NCI-H1417 (cell line): ENCODE data around the gene INIP.

Source experiments
- DNase-seq, 3 experiments: peaks; one replicate each; lab custom pipeline; 2025; lab: John Stamatoyannopoulos, UW

INIP gene, protein sequence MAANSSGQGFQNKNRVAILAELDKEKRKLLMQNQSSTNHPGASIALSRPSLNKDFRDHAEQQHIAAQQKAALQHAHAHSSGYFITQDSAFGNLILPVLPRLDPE

DNA sequence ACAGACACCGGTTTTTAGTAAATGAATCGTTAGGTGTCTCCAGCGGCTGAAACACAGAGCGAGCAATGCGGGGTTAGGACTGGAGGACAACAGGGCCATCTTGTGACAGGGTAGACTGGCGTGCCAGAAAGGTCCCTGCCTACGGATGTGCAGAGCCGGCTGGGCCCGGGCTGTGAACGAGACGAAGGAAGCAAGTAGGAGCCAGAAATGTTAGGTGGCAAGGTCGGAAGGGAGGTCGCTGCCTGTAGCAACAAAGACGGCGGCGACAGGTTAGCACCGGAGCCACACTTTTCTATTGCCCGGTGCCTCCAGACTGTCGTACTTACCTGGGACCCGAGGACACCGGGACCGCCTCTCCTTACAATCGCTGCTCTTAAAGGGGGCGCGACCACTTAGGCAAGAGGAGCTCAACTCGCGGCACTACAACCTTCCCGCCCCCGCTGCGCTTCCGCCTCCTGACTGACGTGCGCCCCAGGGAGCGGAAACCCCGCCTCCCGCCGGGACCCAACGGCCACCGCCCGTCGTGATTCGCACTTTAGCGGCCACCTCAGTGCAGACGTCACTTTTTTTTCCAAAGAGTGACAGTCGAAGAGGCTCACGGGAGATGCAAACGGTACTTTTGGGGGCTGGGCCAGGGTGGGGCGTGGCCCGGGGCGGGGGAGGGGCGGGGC, at the start of gene INIP:
Gene INIP, minus strand, starts transcription at position 457 of the 671 bp plus-strand sequence. CDS start 1,632 bp downstream, outside the sequence.
- DNase-seq = peak; percentile 93 to 99 (median 98)

DNA sequence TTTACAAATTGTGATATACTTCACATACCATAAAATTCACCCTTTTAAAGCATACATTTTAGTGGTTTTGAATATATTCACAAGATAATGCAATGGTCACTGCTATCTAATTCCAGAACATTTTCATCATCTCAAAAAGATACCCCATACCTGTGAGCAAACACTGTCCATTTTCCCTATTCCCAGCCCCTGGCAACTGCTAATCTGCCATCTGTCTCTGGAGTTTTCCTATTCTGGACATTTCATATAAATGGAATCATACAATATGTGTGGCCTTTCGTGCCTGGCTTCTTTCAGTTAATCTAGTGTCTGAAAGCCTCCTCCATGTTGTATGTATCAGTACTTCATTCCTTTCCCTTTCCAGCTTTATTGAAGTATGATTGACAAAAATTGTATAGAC, 47.4 kb upstream of the INIP start:
- no peak for DNase-seq

DNA sequence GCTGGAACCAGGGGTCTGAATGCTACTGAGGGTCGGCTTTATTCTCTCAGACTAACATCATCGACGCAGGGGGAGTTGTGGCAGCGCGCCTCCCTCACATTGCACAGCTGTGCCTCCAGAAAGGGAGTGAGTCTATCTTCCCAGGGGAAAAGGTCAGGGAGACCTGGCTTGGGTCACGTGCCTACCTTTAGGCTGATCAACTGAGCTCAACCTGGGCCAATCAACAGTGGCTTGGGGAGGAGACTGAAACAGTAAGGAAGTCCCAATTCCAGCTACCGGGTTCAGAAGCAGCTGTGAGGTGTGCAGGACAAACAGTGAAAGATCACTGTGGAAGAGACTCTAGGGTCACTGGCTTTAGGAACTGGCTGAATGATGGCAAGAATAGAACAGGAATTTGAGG, 46.9 kb upstream of the INIP start:
- no peak for DNase-seq

DNA sequence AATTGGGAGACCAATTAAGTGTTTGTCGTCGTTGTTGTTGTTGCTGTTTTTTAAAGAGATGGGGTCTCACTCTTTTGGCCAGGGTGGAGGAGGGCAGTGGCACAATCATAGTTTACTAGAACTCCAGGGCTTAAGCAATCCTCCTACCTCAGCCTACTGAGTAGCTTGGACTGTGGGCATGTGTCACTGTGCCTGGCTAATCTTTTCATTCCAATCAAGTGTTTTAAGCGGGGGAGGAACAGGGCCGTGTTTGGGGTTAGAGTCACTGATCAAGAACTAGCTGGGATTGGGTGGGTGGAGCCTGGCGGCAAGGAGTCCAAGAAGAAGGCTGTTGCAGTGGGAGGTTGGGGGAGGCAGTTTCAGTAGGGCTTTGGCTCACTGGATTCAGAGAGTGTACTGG, 46.4 kb upstream of the INIP start:
- DNase-seq = no peak

DNA sequence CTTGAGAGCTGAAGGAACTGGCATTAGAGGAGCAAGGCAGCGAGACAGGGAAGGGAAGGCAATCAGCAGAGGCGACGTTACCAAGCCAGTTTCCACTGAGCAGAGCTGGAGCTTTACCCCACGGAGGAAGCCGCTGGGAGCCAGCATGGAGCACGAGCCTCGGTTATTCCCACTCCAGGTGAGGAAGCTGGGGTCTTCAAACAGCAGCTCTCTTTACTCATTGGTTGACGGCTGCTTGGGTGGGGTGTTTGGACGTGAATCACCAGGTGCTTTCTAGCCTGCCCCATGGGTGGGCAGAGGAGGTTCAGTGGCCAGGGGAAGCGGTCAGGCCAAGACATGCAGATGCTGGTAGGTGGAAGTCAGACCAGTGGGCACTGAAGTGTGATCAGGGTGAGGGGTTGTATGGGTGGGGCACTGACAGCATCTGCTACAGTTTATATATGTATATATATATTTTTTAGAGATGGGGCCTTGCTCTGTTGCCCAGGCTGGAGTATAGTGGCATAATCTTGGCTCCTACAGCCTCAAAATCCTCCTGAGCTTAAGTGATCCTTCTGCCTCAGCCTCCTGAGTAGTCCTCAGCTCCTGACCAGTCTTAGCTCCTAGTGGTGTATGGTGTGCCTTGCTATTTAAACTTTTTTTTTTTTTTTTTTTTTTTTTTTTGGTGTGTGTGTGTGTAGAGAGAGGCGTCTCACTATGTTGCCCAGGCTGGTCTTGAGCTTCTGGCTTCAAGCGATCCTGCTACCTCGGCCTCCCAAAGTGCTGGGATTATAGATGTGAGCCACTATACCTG, 45.0 kb upstream of the INIP start:
- DNase-seq = no peak

DNA sequence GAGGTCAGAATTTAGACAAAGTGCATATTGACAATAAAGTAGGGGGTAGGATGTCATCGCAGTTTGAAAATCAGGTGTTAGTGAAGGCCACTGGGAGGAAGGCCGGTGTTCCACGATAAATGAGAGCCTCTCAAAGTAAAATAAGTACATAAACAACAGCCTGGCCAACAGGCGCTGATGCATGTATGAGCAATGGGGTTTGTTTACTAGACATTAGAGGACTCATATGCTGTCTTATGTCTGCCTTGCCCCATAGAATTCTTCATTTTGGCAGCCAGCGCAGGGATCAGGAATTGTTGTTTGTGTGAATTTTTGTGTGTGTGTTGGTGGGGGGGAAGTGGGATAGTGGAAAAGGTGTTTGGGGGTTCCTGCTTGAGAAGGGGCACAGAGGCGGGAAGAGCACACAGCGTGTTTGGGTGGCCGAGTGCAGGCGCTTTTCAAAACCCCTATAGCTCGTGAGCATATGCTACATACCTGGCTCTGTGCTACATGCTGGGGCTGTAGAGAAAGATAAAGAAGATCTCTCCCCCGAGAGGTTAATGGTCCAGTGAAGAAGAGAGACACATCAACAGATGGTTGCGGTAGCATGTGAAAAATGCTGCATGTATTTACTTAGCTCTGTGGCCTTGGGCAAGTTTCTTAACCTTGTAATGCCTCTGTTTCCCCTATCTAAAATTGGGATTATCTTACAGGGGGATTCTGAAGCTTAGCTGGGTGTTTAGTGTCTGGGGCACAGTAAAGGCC, 44.2 kb upstream of the INIP start:
- DNase-seq = no peak

DNA sequence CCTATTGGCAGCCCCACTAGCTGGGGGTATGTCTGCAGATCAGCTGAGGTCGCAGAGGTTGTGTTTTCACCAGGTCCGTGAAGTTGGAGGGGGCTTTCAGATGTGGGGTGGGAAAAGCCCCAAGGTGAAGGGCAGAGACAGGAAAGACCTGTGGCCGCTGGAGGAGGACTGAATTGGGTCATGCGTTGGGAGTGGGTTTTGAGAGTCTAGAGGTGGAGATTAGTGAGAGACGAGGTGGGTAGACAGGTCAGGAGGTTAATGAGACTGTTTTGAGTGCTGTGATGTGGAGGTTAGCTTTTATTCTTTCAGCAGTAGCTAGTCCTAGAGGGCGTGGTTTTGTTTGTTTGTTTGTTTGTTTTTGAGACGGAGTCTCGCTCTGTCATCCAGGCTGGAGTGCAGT, 42.9 kb upstream of the INIP start:
- DNase-seq = no peak

DNA sequence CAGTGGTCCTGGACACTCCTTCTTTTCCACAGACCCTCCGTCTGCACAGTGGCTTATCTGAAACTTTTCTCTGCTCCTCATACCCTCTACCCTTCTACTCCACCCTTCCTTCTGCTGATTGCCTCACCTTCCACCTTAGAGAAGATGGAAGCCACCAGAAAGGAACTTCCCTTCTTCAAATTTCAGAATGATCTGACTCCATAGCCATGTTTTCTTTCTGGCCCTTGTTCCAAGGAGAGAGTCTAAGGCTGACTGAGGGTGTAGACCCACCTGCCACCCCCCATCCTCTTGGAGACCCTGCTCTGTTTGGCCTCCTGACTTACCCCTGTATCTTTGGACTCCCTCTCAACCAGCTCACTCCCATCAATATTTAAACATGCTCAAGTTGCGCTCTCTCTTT, 40.0 kb upstream of the INIP start:
- DNase-seq = no peak

DNA sequence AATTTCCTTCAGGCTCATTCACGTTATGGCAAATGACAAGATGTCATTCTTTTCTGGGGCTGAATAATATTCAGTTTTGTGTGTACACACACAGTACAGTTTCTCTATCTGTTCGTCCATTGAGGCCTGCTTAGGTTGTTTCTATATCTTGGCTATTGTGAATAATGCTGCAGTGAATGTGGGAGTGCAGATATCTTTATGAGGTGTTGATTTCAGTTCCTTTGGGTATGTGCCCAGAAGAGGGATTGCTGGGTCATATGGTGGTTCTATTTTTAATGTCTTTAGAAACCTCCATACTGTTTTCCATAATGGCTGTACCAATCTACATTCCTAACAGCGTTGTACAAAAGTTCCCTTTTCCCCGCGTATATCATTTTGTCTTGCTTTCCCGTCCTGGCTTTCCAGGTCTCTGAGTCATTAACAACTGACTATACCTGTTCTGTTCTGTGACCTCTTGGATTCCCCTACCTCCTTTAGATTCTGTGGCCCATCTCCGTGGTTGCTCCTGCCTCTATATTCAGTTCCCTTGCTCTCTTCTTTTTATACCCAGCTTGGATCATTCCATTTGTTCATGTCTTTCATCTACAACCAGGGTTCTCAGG, 39.5 kb upstream of the INIP start:
- DNase-seq = no peak

DNA sequence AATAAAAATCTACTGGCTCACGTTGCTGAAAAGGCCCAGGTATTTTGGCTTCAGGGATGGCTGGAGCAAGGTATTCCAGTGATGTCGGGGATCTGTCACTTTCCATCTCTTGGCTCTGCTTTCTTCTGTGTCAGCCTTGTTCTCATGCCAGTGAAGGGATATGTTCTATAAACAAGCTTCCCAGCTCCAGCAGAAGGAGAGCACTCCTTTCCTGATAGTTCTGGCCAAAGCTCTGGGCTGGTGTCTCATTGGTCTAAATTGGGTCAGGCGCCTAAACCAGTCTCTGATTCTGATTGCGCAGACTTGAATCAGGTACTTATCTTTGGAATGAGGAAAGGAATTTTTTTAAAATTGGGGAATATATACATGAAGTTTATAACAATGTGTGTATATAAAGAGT, 37.8 kb upstream of the INIP start:
- no peak for DNase-seq

DNA sequence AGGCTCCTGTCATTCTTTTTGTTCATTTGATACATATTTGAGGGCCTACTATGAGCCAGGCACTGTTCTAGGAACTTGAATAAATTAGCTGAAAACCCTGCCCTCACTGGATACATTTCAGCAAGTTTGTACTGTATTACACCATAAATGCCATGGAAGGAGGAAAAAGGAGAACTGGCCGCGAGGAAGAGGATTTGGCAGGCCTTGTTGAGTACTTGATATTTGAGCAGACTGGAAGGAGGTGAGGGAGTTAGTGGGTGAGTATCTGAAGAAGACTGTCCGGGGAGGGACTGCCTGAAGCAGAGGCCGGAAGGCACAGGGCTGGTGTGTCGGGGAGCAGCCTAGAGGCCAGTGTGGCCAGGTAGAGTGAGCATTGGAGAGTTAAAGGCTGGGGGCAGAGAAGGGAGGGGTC, 37.1 kb upstream of the INIP start:
- no peak for DNase-seq

DNA sequence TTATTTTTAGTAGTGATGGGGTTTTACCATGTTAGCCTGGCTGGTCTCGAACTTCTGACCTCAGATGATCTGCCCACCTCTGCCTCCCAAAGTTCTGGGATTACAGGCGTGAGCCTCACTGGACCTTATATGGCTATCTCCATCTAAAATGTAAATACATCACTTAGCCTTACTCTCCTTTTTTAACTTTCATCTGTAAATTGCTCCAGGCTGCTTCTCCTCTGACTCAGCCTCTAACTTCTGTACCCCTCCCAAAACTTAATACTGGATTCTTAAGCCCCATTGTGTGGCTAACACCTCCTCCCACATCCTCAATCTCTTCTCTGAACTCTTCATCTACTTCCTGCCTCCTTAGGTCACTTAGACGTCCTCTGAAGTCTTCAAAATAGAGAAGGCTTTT, 36.7 kb upstream of the INIP start:
- no peak for DNase-seq

DNA sequence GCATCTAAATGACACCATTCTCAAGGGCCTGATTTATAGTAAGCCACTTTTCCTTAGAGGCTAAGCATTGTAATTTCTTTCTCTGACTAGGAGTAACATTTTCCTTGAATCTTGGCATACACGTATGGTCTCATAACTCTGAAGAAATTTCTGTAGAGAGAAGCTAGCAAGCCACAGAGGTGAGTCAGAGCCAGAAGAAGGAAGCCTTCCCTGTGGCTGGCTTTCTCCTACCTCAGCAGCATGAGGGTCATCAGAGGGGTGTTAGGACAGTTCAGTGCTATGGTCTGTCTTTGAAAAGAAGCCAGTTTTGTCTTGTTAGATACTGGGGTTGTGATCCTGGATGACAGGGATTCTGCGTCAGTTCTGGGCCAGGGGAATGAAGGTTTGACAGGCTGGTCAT, 35.8 kb upstream of the INIP start:
- DNase-seq = no peak

DNA sequence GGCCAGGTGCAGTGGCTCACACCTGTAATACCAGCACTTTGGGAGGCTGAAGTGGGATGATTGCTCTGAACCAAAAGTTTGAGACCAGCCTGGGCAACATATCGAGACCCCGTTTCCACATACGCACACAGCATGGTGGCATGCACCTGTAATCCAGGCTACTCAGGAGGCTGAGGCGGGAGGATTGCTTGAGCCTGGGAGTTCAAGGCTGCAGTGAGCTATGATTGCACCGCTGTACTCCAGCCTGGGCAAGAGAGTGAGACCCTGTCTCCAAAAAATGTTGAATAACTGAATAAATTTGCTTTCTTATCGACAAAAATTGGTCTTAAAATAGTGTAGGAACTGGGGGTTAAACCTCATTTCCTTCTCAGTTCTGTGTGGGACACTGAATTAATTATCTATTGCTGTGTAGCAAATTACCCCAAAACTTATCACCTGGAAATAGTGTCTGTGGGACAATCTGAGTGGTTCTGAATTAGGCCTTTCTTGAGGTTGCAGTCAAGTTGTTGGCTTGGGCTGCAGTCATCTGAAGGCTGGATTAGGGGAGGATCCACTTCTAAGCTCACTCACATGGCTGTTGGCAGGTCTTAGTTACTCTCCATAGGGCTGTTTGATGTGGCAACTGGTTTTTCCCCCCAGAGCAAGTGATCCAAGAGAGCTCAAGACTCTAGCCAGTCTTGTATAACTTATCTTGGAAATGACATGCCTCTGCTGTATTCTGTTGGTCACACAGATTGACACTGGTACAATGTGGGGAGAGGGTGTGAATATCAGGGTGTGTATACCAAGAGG, 34.6 kb upstream of the INIP start:
- DNase-seq = no peak

DNA sequence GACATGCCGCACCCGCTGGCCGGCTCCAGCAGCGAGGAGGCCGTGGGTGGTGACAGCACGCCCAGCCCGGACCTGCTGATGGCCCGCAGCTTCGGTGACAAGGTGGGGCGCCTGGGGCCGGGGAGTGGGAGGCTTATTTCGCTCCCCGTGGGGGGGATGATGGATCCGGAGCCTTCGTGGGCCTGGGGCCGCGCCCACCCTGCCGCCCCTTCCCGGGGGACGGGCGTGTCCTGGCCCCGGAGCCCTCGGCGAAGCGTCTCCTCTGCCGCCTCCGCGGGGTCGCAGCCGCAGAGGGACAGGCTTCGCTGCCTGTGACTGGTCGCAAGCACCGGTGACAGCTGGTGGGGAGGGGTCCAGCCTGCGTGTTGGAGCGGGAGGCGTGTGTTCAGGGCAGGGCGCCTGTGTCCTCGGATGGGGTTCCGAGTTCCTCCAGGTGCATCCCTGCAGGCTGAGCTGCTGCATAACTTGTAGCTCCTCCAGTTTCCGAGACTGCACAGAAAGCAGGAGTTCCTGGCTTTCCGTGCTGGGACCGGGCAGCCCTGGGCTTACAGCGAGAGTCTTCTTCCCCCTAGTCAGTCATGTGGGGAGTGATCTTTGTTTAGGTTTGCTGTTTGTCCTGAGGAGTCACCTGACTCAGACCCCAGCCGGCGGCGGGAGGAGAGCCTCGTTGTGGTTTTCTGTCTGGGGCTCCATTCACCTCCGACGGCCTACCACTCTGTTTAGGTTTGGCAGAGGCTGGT, 33.3 kb upstream of the INIP start:
- peak; percentile 35 to 69 (median 68) for DNase-seq

DNA sequence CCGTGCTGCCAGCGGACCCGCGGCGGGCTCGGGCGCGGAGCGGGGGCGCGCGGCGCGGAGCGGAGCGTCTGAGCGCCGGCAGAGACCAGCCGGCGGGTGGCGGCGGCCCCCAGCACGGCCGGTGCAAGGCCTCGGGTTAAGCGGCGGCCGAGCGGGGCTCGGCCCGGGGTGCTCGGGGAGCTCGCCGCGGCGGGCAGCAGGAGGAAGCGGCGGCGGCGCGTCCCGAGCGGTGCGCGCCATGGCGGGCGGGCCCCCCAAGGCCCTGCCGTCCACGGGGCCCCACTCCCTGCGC, 32.8 kb upstream of the INIP start:
- DNase-seq = no peak

DNA sequence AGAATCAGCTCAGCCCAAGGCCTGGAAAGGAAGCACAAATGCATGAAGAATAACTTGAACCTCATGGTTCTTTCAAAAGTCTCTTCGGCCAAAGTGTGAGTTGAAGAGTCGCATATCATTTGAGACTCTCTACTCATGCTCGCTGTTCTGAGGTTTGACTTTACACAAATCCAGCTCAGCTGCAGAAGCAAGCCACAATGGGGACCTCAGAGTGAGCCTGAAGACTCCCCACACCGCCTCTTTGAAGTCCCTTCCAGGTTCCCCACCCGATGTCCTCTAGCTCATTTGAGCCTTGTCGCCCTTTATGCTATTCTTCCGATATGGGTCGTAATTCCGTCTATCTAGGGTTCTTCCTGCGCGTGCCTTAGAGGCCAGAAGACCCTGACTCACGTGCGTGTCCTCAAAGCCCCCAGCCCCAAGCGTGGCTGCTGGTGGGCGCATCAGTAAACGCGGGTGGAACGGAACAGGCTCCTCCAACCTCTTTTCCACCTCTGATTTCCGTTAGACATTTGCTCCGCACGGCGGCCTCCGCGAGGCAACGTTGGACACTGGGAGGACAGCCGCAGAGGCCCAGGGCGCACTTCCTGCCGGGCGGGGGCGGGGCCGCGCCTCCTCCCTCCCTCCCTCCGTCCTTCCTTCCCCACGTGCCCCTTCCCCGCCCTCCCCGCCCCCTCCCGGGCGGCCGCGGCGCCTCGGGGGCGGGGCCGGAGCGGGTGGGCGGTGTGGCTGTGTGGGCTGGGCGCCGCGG, 32.3 kb upstream of the INIP start, which contains the start of gene SNX30:
Gene SNX30, plus strand, starts transcription at position 745 of the 748 bp plus-strand sequence. CDS start 242 bp downstream, outside the sequence.
- peak; percentile 78 to 94 (median 94) for DNase-seq

DNA sequence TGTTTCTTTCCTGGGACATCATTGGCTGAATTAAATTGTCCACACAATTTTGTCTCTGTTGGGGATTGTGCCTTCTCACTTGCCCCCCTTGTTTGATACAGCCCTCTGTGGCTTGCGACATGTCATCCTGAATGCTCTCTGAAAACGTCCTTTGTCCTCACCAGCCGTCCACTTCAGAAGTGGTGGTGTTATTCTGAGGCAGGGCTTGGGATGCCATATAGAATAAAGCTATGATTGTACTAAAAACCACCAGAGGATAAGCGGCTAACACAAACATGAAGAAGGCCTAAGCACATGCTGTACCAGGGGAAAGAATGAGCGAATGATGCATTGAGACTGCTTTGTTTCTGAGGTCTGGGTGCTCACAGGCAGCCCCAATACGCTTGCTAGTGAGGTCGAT, 29.2 kb upstream of the INIP start:
- no peak for DNase-seq

DNA sequence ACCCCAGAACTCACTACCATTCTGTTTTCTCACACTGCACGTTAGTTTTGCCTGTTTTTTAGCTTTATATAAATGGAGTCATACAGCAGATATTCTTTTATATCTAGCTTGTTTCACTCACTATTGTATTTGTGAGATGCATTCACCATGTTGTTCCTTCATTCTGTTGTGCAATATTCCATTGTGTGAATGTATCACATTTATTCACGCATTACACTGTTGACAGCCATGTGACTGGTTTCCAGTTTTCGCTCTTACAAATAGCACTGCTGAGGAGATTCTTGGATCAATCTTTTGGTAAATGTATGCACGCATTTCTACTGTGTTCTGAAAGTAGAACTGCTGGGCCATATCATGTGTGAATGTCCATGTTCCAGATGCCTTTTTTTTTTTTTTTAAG, 26.3 kb upstream of the INIP start:
- no peak for DNase-seq

DNA sequence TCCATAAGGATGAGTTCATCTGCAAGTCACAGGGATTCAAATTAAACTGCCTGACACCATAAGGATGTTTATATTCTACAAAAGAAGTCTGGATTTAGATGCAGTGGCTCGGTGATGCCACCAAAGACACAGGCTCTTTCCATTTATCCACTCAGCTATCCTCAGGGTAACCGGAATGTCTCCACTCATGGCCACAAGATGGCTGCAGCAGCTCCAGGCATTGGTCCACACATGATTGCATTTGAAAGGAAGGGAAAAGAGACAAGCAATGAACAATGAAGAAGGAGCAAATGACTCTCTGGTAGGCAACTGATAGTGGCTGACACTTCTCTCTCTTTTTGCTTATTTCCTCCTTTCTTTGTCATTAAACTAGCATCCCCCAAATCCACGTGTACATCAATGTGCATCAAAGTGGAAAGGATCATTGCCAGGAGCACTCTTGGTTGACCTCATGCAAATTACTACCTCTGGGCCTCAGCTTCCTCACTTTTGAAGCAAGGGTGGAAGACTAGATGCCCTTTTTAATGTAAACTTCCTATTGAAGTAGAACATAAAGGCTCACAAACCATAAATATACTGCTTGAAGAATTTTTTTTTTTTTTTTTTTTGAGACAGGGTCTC, 25.4 kb upstream of the INIP start:
- DNase-seq = no peak
